HG02571 (cell line): ENCODE results near the gene LDLRAD4.

Experiments used
- ATAC-seq: cut with Tn5 transposase; IDR thresholded peaks from one replicate; pipeline ENCODE4 v1.9.1; 2021; ENCODE audit warnings: mild to moderate bottlenecking, moderate library complexity; ENCODE audit not compliant: unreplicated experiment

Gene LDLRAD4

GRCh38 chr18:13264091-13265007 is 45.8 kb downstream of the LDLRAD4 start:
- ATAC-seq: no peak

DNA sequence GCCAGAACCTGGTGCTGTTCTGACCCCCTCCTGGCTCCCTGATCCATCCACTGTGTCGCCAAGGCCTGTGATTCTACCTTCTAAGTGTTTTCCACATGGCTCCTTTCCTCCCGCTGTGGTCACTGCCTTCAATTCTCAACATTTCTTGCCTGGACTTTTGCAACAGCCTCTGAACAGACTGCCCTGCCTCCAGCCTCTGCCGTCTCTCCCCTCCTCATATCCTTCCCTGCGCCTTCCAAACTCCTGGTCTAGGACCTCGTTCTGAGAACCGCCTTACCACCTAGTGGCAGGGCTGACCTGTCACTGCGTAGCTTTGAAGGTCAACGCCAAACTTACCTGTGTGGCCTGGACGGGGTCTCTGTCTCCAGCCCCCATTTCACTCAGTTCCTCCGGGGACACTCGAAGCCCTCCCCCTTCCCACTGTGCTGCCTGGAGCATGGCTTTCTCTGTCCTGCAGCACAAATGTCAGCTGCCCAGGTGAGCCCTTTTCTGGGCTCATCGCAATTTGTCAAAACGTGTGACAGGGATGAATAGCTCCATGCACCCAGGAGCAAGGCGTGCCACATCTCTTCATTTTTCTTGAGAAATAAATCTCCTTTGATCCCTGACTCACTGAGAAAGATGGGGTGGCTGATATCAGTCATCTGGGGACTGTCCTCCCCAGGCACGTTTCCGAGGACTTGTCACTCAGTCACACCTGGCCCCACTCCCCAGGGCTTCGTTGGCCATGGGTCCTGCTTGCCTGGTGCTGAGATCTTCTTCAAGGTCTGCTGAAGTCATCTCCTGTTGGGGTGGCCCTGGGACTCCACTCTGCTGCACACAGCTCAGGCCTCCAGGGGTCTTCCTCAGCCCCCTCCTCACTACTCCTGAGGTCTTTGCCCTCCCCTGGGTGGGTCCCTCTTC is 46.7 kb downstream of the LDLRAD4 start:
- no peak for ATAC-seq

DNA sequence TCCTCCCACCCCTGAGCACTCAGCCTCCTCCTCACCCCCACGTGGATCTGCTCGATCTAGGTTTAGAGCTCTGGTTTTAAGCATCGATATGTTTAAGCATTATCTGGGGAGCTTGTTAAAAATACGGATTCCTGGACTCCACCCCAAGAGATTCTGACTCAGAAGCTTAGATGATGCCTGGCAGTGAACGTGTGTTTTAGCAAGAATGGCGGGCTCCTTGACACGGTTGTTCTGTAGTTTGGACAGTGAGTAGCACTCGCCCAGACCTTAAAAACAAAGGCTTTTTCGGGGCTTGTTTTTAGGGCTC is 47.3 kb downstream of the LDLRAD4 start:
- ATAC-seq: no peak

DNA sequence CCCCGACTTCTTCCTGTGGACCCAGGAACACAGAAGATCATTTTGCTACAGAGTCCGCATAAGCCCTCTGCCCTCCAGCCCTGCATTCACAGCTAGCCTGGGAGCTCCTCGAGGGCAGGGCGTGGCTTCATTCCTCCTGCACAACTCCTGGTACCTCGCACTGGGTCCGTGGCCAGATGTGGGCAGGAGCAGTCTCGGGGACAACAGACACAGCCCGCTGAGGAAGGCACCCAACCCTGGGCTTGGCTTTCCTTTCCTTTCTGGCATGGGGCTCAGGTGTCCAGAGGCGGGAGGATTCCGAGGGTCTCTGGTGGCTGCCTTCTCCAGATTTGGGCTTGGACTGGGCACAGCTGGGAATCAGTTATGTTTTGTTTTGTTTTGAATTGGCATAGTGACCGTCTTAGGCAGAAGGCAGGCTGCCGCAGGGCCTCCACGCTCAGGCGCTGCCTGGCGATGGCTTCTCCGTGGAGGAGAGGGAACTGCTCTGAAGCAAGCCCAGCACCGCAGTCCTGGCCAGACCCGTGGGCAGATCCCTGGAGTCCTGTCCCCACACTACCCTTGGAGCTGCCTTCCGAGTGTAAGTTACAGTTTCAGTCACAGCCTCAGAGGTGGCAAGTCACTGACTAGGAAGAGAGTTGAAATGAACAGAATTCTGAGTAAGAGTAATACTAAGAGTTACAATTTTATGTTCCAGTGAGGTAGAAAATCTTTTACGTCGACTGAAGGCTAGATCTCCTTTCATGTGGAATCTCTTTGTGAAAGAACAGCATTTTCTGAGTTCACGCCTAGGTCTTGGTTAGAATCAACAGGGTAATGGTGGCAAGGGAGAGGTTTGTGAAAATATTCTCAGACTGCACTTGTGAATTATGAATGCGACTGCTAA is 47.9 kb downstream of the LDLRAD4 start:
- ATAC-seq: no peak

GRCh38 chr18:13267431-13267873 is 48.9 kb downstream of the LDLRAD4 start:
- no peak for ATAC-seq

DNA sequence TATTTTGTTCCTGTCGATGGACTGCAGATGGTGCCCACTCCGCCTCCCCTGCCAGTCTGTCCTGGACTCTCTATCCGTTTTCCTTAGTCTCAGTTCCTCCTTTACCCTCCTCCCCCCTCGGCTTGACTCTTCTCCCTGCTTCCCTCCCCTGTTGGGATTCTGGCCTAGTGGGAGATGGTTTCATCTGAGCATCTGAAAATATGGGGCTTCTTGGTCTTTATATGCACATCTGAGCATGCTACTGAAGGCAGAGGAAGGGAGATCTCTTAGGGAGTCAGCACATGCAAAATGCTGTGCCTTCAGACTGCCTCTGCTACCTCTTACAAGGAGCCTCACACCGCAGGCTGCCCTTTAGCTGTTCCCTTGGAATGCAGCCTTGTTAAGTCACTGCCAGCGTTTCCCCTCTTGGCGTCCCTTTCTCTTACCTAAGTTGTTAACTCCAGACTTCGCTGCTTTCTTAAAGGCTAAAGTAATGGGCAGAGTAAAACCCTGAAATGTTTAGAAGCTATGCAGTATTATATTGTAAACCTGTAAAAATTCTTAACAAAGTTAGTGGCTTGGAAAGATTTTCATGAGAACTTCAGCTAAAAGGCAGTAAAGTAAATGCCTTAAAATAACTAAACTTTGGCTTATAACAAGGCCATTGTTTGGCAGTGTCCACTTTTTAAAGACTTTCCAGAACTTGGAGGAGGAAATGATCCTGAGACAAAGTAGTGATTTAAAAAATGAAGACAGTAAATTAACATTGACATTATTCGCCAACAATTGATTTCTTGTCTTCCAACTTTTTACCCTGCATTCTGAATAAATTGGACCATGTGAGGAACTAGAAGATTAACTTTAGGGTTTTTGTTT is 49.8 kb downstream of the LDLRAD4 start:
- no peak for ATAC-seq

- no peak for ATAC-seq
These were observed 50.4 kb downstream of the LDLRAD4 start for GRCh38 chr18:13269013-13269280.

- no peak for ATAC-seq
These were observed 51.0 kb downstream of the LDLRAD4 start for GRCh38 chr18:13269521-13270011.

- no peak for ATAC-seq
These were observed 51.8 kb downstream of the LDLRAD4 start for GRCh38 chr18:13270279-13270855.

DNA sequence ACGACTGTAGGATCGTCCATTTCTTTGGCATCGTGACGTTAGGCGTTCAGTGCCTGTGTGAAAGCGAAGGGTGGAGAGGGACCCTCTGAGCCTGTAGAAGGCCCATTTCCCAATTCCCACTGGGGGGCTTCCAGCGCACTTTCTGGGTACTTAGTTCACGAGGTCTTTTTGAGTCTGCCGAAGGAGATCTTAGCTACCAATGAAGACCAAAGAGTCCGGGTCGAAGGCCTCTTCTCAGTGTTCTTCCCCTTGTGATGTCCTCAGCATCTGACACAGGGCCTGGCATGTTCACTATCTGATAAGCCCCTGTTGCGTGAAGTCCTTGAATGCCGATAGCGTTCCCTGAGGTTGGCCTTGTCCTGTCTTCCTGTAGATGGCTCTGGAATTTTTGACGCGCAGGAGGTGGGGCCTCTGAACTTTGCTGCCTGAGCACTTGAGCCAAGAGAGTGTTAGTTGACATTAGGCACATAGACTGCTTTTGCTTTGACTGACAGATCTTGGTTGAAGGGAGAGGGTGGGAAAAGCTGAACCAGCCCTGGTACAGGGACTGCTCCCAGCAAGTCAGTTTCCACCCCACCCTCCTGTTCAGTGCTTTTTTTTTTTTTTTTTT is 52.8 kb downstream of the LDLRAD4 start:
- no peak for ATAC-seq

DNA sequence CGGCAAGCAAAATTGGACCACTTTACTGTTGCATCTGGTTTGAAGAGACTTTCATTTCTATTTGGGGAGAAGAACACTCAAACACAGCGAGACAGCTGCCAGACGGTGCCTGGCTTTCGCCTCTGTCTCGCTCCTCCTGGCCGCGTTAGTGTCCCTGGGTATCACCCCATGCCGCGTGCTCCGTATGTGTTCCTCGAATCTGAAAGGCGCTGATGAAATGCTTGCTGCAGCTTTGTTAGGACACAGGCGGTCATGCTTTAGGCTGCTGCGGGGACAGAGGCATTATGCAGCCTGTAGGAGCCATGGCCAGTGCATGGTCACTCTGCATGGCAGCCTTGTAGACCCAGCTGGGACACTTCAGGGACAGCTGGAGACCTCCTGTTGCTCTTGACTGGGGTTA is 53.9 kb downstream of the LDLRAD4 start:
- no peak for ATAC-seq

GRCh38 chr18:13273800-13274199 is 55.2 kb downstream of the LDLRAD4 start:
- no peak for ATAC-seq

DNA sequence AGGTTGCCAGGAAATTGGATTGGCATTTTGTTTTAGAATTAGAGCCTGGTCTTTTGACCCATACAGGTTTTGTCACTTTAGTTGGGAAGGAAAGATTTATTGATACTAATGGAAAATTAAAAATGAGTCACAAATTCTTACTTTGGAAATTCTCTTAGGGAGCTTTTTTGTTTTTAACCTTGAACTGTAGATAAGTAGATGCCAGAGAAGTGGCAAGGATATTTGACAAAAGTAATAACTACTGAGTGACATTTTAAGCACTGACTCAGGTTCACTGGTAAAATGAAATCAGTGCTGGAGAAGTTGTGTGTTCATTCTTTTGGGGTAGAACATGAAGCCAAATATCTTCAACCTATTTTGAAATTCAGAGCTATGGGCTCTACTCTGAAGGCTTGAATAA is 56.5 kb downstream of the LDLRAD4 start:
- no peak for ATAC-seq

DNA sequence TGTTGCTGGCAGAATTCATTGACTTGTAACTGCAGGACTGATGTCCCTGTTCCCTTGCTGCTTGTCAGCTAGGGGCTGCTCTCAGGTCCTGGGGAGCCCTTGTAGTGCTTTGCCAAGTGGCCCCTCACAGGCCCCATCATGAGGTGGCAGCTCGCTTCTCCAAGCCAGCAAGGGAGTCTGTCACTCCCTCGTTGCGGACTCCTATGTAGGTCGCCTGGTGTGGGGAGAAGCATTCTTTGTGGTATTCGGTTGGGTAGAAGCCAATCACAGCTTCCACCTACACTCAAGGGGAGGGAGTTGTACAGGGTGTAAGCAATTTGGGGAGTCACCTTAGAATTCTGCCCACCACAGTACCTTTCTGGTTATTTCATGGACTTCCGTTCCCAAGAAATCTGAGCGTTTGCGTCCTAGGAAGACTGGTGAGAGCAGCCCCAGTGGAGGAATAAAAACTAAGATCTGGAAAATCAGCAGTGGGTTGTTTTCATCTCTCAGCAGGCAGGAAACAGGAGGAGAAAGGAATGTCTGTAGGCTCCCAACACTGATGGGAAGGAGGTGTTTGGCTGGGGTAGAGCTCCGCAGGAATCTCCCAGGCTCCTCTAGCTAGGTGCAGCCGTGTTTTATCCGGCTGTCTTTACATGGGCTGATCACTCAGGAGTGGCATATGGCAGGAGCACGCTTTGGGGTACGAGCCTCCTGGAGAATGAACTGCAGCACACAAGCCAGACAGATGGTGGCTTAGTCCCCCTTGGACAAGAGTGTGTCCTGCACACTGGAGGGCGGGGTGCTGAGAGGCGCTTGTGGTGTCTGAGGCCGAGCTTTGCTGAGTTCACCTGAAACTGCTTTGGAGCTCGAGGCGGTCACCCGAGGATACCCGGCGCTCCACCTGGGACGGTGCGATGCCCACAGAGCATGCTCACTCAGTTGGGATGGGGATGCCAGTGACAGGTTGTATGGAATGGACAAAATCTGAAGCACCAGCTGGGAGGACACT is 58.3 kb downstream of the LDLRAD4 start:
- no peak for ATAC-seq

GRCh38 chr18:13278062-13278630 is 59.6 kb downstream of the LDLRAD4 start:
- ATAC-seq: no peak

- peak; percentile 74 for ATAC-seq
These were observed 60.9 kb downstream of the LDLRAD4 start for GRCh38 chr18:13279181-13280069.
